ENCODE data around the gene AMELX.

The AMELX gene

GRCh38 chrX:11296051-11296450 is 2.8 kb downstream of the AMELX start:
- in situ Hi-C loops (cut with HindIII; ENCODE audit: low pct_ligation_motif_present, low pct_unique_long_range_greater_than_20kb, low sequenced_read_pairs): no loop called here
- no peak for DNase-seq

- in situ Hi-C loops (cut with HindIII; ENCODE audit: low pct_ligation_motif_present, low pct_unique_long_range_greater_than_20kb, low sequenced_read_pairs): no loop called here
- no peak for DNase-seq
Observed at GRCh38 chrX:11298600-11298999, 5.4 kb downstream of the AMELX start.

GRCh38 chrX:11304829-11305228 is 11.6 kb downstream of the AMELX start:
- in situ Hi-C loops (cut with HindIII; ENCODE audit: low pct_ligation_motif_present, low pct_unique_long_range_greater_than_20kb, low sequenced_read_pairs): no loop called here
- no peak for DNase-seq

GRCh38 chrX:11305641-11306040 is 12.4 kb downstream of the AMELX start:
- in situ Hi-C loops (cut with HindIII; ENCODE audit: low pct_ligation_motif_present, low pct_unique_long_range_greater_than_20kb, low sequenced_read_pairs): no loop called here
- DNase-seq: no peak

- DNase-seq: no peak
- in situ Hi-C loops (cut with HindIII; ENCODE audit: low pct_ligation_motif_present, low pct_unique_long_range_greater_than_20kb, low sequenced_read_pairs): no loop called here
Observed at GRCh38 chrX:11309220-11309619, 16.0 kb downstream of the AMELX start.

- in situ Hi-C loops (cut with HindIII; ENCODE audit: low pct_ligation_motif_present, low pct_unique_long_range_greater_than_20kb, low sequenced_read_pairs): no loop called here
Observed at GRCh38 chrX:11311706-11312105, 18.5 kb downstream of the AMELX start.

GRCh38 chrX:11319806-11320520 is 26.8 kb downstream of the AMELX start:
- in situ Hi-C loops (cut with HindIII; ENCODE audit: low pct_ligation_motif_present, low pct_unique_long_range_greater_than_20kb, low sequenced_read_pairs): no loop called here
- DNase-seq: no peak

More at GRCh38 chrX:11311706-11312105, 18.5 kb downstream of the AMELX start:
- DNase-seq: no peak

- no peak for DNase-seq
- in situ Hi-C loops (cut with HindIII; ENCODE audit: low pct_ligation_motif_present, low pct_unique_long_range_greater_than_20kb, low sequenced_read_pairs): no loop called here
Observed at GRCh38 chrX:11321986-11322385, 28.8 kb downstream of the AMELX start.

GRCh38 chrX:11328134-11328533 is 34.9 kb downstream of the AMELX start:
- in situ Hi-C loops (cut with HindIII; ENCODE audit: low pct_ligation_motif_present, low pct_unique_long_range_greater_than_20kb, low sequenced_read_pairs): no loop called here

GRCh38 chrX:11329021-11329420 is 35.8 kb downstream of the AMELX start:
- in situ Hi-C loops (cut with HindIII; ENCODE audit: low pct_ligation_motif_present, low pct_unique_long_range_greater_than_20kb, low sequenced_read_pairs): no loop called here
- no peak for DNase-seq

More at GRCh38 chrX:11328134-11328533, 34.9 kb downstream of the AMELX start:
- DNase-seq: no peak

GRCh38 chrX:11331788-11332187 is 38.6 kb downstream of the AMELX start:
- in situ Hi-C loops (cut with HindIII; ENCODE audit: low pct_ligation_motif_present, low pct_unique_long_range_greater_than_20kb, low sequenced_read_pairs): no loop called here

GRCh38 chrX:11334165-11334564 is 41.0 kb downstream of the AMELX start:
- in situ Hi-C loops (cut with HindIII; ENCODE audit: low pct_ligation_motif_present, low pct_unique_long_range_greater_than_20kb, low sequenced_read_pairs): no loop called here

More at GRCh38 chrX:11331788-11332187, 38.6 kb downstream of the AMELX start:
- DNase-seq: no peak

GRCh38 chrX:11336201-11336600 is 43.0 kb downstream of the AMELX start:
- no peak for DNase-seq
- in situ Hi-C loops (cut with HindIII; ENCODE audit: low pct_ligation_motif_present, low pct_unique_long_range_greater_than_20kb, low sequenced_read_pairs): no loop called here

More at GRCh38 chrX:11334165-11334564, 41.0 kb downstream of the AMELX start:
- DNase-seq: no peak

GRCh38 chrX:11337292-11338009 is 44.2 kb downstream of the AMELX start:
- no peak for DNase-seq
- in situ Hi-C loops (cut with HindIII; ENCODE audit: low pct_ligation_motif_present, low pct_unique_long_range_greater_than_20kb, low sequenced_read_pairs): no loop called here

GRCh38 chrX:11341274-11342201 is 48.3 kb downstream of the AMELX start:
- in situ Hi-C loops (cut with HindIII; ENCODE audit: low pct_ligation_motif_present, low pct_unique_long_range_greater_than_20kb, low sequenced_read_pairs): no loop called here
- DNase-seq: peak; percentile 19

- no peak for DNase-seq
- in situ Hi-C loops (cut with HindIII; ENCODE audit: low pct_ligation_motif_present, low pct_unique_long_range_greater_than_20kb, low sequenced_read_pairs): no loop called here
Observed at GRCh38 chrX:11342673-11343072, 49.5 kb downstream of the AMELX start.

- in situ Hi-C loops (cut with HindIII; ENCODE audit: low pct_ligation_motif_present, low pct_unique_long_range_greater_than_20kb, low sequenced_read_pairs): no loop called here
- no peak for DNase-seq
Observed at GRCh38 chrX:11346121-11346682, 53.0 kb downstream of the AMELX start.

GRCh38 chrX:11347300-11347699 is 54.1 kb downstream of the AMELX start:
- no peak for DNase-seq
- in situ Hi-C loops (cut with HindIII; ENCODE audit: low pct_ligation_motif_present, low pct_unique_long_range_greater_than_20kb, low sequenced_read_pairs): no loop called here

- in situ Hi-C loops (cut with HindIII; ENCODE audit: low pct_ligation_motif_present, low pct_unique_long_range_greater_than_20kb, low sequenced_read_pairs): no loop called here
- DNase-seq: no peak
Observed at GRCh38 chrX:11349020-11349419, 55.8 kb downstream of the AMELX start.
